Activated CD4-positive, alpha-beta T cell treated with anti-CD3 and anti-CD28 coated beads, Interleukin-2, Interleukin-6, amounts not matched to agents 100 ng/mL and 50 ng/mL, durations not matched to agents 16 hours and 8 hours (primary cell): ENCODE data around the gene PES1.
"Not testable (repeated sequence)": the region's sequence is repeated elsewhere in the genome, so short reads cannot be mapped to it uniquely, and the experiment has no call there.

Source experiments
- DNase-seq: peaks from one replicate; pipeline ENCODE4 v3.0.0-alpha.2; 2020

Gene PES1

DNA sequence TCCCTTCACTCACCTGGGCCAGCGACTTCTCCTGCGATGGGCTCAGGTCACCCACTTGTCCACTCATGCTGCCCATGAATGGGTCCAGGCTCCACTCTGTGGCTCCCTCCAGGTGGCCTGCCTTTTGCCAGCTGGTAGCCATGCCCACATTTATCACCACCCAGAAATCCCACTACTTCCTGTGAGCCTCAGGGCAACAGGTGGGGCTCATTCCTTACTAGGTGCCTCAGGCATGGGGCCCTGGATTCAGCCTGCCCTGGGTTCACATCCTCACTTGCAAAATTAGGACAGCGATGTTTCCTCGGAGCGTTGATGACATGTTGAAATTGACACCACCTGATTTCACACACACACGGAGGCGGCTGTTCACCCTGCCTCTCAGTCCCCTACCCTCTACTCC lies 45.1 kb downstream of the PES1 start, which contains the start of gene SEC14L6:
Gene SEC14L6, minus strand, starts transcription at position 126 of the 400 bp plus-strand sequence. Its CDS starts 59 bp downstream, at position 67.
- DNase-seq = no peak

DNA sequence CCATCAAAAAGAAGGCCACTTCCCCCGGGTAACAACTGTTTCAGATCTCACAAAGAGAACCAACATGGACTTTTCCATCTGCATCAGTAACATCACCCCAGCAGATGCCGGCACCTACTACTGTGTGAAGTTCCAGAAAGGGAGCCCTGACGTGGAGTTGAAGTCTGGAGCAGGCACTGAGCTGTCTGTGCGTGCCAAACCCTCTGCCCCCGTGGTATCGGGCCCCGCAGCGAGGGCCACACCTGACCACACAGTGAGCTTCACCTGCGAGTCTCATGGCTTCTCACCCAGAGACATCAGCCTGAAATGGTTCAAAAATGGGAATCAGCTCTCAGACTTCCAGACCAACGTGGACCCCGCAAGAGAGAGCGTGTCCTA lies 48.9 kb downstream of the PES1 start:
- no peak for DNase-seq

DNA sequence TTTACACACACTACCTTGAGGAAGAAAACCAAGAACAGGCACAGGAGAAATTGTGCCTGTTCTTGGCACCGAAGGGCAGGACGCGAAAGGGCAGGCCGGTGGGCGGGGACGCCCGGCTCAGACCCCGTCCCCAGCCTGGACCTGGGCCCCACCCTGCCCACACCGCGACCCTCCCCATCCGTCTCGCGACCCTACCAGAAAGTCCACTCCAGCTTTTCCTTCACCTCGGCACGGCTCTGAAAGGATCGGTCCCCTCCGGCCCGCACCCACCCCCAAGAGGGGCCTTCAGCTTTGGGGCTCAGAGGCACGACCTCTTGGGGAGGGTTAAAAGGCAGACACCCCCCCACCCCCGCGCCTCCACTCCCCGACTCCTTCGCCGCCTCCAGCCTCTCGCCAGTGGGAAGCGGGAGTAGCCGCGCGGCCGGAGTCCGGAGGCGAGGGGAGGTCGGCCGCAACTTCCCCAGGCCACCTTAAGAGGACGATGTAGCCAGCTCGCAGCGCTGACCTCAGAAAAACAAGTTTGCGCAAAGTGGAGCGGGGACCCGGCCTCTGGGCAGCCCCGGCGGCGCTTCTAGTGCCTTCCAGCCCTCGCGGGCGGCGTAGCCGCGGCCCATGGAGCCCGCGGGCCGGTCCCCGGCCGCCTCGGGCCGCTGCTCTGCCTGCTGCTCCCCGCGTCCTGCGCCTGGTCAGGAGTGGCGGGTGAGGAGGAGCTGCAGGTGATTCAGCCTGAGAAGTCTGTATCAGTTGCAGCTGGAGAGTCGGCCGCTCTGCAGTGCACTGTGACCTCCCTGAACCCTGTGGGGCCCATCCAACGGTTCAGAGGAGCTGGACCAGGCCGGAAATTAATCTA lies 49.5 kb downstream of the PES1 start:
- no peak for DNase-seq

- DNase-seq = not testable (repeated sequence)
Measured at GRCh38 chr22:30541511-30541910, 50.2 kb downstream of the PES1 start.

GRCh38 chr22:30539368-30539767 lies 52.3 kb downstream of the PES1 start:
- no peak for DNase-seq

GRCh38 chr22:30538280-30538679 lies 53.4 kb downstream of the PES1 start:
- DNase-seq = no peak

GRCh38 chr22:30537083-30537731 lies 54.5 kb downstream of the PES1 start:
- DNase-seq = no peak

- no peak for DNase-seq
Measured at GRCh38 chr22:30535182-30535581, 56.5 kb downstream of the PES1 start.

DNA sequence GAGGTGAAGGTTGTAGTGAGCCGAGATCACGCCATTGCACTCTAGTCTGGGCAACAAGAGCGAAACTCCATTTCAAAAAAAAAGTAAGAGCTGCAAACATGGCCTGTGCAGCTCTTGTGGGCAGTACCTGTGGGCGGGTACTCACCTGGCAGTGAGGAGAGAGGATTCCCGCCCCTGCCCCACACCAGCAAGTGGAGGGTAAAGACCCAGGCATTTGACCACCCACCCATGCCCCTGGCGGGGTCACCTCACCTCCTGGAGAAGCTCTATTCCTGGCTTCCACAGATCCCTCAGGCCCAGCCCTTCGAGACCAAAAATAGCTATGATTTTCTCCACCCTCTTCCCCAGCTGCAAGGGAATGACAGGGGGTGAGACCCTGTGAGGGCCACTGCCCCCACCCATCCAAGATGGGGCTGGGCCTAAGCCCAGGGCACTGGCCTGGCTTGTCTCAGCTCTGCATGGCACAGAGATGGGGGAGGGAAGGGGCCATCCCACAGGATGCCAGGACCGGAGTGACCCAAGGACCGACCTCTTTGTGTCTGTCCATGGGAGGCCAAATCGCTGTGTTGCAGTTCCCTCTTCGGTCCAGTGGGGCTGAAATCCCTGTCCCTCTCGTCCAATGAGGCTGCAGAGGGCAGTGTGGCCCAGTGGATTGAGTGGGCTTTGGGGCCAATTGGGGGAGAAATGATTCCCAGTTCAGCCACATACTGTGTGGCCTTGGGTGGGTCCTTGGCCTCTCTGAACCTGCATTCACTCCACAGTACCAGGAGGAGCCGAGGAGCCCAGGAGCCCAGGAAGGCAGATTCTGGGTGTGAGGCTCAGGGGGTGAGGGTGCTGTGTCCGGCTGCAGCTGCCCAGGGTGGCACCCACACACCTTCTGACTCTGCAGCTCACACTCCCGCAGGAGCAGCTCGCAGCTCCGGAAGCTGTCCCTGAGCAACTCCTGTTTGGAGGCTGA lies 59.8 kb downstream of the PES1 start:
- no peak for DNase-seq

DNA sequence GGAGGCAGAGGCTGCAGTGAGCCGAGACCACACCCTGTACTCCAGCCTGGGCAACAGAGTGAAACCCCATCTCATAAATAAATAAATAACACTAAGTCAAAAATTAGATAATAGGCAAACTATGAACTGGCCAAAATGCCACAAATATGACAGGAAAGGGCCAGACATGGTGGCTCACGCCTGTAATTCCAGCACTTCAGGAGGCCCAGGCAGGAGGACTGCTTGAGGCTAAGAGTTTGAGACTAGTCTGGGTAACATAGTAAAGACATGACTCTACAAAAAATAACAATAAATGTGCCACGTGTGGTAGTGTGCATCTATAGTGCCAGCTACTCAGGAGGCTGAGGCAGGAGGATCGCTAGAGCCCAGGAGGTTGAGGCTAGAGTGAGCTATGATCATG lies 65.1 kb downstream of the PES1 start:
- no peak for DNase-seq
